Activated naive CD8-positive, alpha-beta T cell (primary cell): ENCODE results near the gene SRPRA.
"Not testable (repeated sequence)": the region's sequence is repeated elsewhere in the genome, so short reads cannot be mapped to it uniquely, and the experiment has no call there.

Experiments used
- H3K27ac Mint-ChIP-seq: one replicate; pipeline ENCODE4 v1.8.0; 2021; ENCODE audit warnings: mixed read lengths
- H3K27me3 Mint-ChIP-seq: one replicate; pipeline ENCODE4 v1.8.0; 2021; ENCODE audit warnings: mixed read lengths
- H3K36me3 Mint-ChIP-seq: one replicate; pipeline ENCODE4 v1.8.0; 2021; ENCODE audit warnings: mixed read lengths
- H3K4me1 Mint-ChIP-seq: one replicate; pipeline ENCODE4 v1.8.0; 2021; ENCODE audit warnings: low read depth, mixed read lengths
- H3K4me3 Mint-ChIP-seq: one replicate; pipeline ENCODE4 v1.8.0; 2021; ENCODE audit warnings: mild to moderate bottlenecking, mixed read lengths
- H3K9me3 Mint-ChIP-seq: one replicate; pipeline ENCODE4 v1.8.0; 2021; ENCODE audit warnings: low read depth, mixed read lengths

SRPRA gene

GRCh38 chr11:126267650-126268049 is 1.0 kb downstream of the SRPRA start:
- H3K27ac Mint-ChIP-seq: peak overlapping the region; percentile 95
- H3K4me3 Mint-ChIP-seq: peak overlapping the region; percentile 97
- H3K4me1 Mint-ChIP-seq: peaks cover 46% of the 10 kb centered on the region
- H3K27me3 Mint-ChIP-seq: no peaks in the 10 kb centered on the region
- peaks cover 5% of the 10 kb centered on the region for H3K36me3 Mint-ChIP-seq
- H3K9me3 Mint-ChIP-seq: no peaks in the 10 kb centered on the region

- H3K36me3 Mint-ChIP-seq: peaks cover 2% of the 10 kb centered on the region
- H3K4me1 Mint-ChIP-seq: peaks cover 36% of the 10 kb centered on the region
- H3K9me3 Mint-ChIP-seq: no peaks in the 10 kb centered on the region
- peak overlapping the region; percentile 23 for H3K4me3 Mint-ChIP-seq
- no peaks in the 10 kb centered on the region for H3K27me3 Mint-ChIP-seq
- H3K27ac Mint-ChIP-seq: peak overlapping the region; percentile 76
Measured at GRCh38 chr11:126265811-126266210, 2.9 kb downstream of the SRPRA start.

GRCh38 chr11:126263489-126263888 is 5.2 kb downstream of the SRPRA start:
- Mint-ChIP-seq H3K9me3 (no peaks in the 10 kb centered on the region), H3K27me3 (no peaks in the 10 kb centered on the region), H3K27ac (peak overlapping the region; percentile 41), H3K4me1 (peaks cover 20% of the 10 kb centered on the region), H3K36me3 (peaks cover 2% of the 10 kb centered on the region), H3K4me3 (no peak overlapping the region)

GRCh38 chr11:126262216-126262615 is 6.5 kb downstream of the SRPRA start:
- Mint-ChIP-seq H3K36me3 (peaks cover 2% of the 10 kb centered on the region), H3K9me3 (no peaks in the 10 kb centered on the region), H3K27me3 (no peaks in the 10 kb centered on the region), H3K4me3 (no peak overlapping the region), H3K4me1 (peaks cover 12% of the 10 kb centered on the region), H3K27ac (peak overlapping the region; percentile 61)

GRCh38 chr11:126257764-126258163 is 10.9 kb downstream of the SRPRA start:
- H3K4me3 Mint-ChIP-seq: no peak overlapping the region
- H3K36me3 Mint-ChIP-seq: no peaks in the 10 kb centered on the region
- no peak overlapping the region for H3K27ac Mint-ChIP-seq
- no peaks in the 10 kb centered on the region for H3K27me3 Mint-ChIP-seq
- H3K4me1 Mint-ChIP-seq: peaks cover 1% of the 10 kb centered on the region
- H3K9me3 Mint-ChIP-seq: no peaks in the 10 kb centered on the region

- no peaks in the 10 kb centered on the region for H3K27me3 Mint-ChIP-seq
- H3K4me3 Mint-ChIP-seq: no peak overlapping the region
- H3K4me1 Mint-ChIP-seq: peaks cover 1% of the 10 kb centered on the region
- H3K36me3 Mint-ChIP-seq: no peaks in the 10 kb centered on the region
- H3K9me3 Mint-ChIP-seq: no peaks in the 10 kb centered on the region
- H3K27ac Mint-ChIP-seq: peak overlapping the region; percentile 23
Measured at GRCh38 chr11:126257144-126257543, 11.6 kb downstream of the SRPRA start.

- H3K36me3 Mint-ChIP-seq: no peaks in the 10 kb centered on the region
- peak overlapping the region; percentile 36 for H3K27ac Mint-ChIP-seq
- no peaks in the 10 kb centered on the region for H3K27me3 Mint-ChIP-seq
- peaks cover under 1% of the 10 kb centered on the region for H3K4me1 Mint-ChIP-seq
- H3K4me3 Mint-ChIP-seq: no peak overlapping the region
- no peaks in the 10 kb centered on the region for H3K9me3 Mint-ChIP-seq
Measured at GRCh38 chr11:126256216-126256615, 12.5 kb downstream of the SRPRA start.

- H3K4me1 Mint-ChIP-seq, H3K4me3 Mint-ChIP-seq, H3K36me3 Mint-ChIP-seq, H3K27me3 Mint-ChIP-seq, H3K27ac Mint-ChIP-seq, H3K9me3 Mint-ChIP-seq: not testable (repeated sequence)
Measured at GRCh38 chr11:126255507-126255906, 13.2 kb downstream of the SRPRA start.

GRCh38 chr11:126254819-126255218 is 13.9 kb downstream of the SRPRA start:
- no peaks in the 10 kb centered on the region for H3K36me3 Mint-ChIP-seq
- no peak overlapping the region for H3K4me3 Mint-ChIP-seq
- H3K4me1 Mint-ChIP-seq: no peaks in the 10 kb centered on the region
- no peaks in the 10 kb centered on the region for H3K27me3 Mint-ChIP-seq
- no peak overlapping the region for H3K27ac Mint-ChIP-seq
- no peaks in the 10 kb centered on the region for H3K9me3 Mint-ChIP-seq

GRCh38 chr11:126253265-126253664 is 15.4 kb downstream of the SRPRA start:
- Mint-ChIP-seq H3K27ac (no peak overlapping the region), H3K9me3 (no peaks in the 10 kb centered on the region), H3K4me1 (no peaks in the 10 kb centered on the region)

GRCh38 chr11:126246636-126247035 is 22.1 kb downstream of the SRPRA start:
- Mint-ChIP-seq H3K9me3 (no peaks in the 10 kb centered on the region), H3K4me3 (no peak overlapping the region), H3K4me1 (no peaks in the 10 kb centered on the region), H3K27ac (no peak overlapping the region), H3K27me3 (no peaks in the 10 kb centered on the region), H3K36me3 (no peaks in the 10 kb centered on the region)

More at GRCh38 chr11:126253265-126253664, 15.4 kb downstream of the SRPRA start:
- H3K36me3 Mint-ChIP-seq: no peaks in the 10 kb centered on the region
- H3K27me3 Mint-ChIP-seq: no peaks in the 10 kb centered on the region
- H3K4me3 Mint-ChIP-seq: no peak overlapping the region

GRCh38 chr11:126233391-126233790 is 35.3 kb downstream of the SRPRA start:
- Mint-ChIP-seq H3K4me3 (no peak overlapping the region), H3K36me3 (peaks cover 6% of the 10 kb centered on the region), H3K27ac (no peak overlapping the region), H3K4me1 (no peaks in the 10 kb centered on the region), H3K27me3 (no peaks in the 10 kb centered on the region), H3K9me3 (no peaks in the 10 kb centered on the region)

- Mint-ChIP-seq H3K27ac (no peak overlapping the region), H3K4me3 (no peak overlapping the region), H3K27me3 (no peaks in the 10 kb centered on the region)
Measured at GRCh38 chr11:126232683-126233082, 36.0 kb downstream of the SRPRA start.

GRCh38 chr11:126231725-126232459 is 36.8 kb downstream of the SRPRA start:
- no peaks in the 10 kb centered on the region for H3K4me1 Mint-ChIP-seq
- no peaks in the 10 kb centered on the region for H3K27me3 Mint-ChIP-seq
- peaks cover 6% of the 10 kb centered on the region for H3K36me3 Mint-ChIP-seq
- H3K4me3 Mint-ChIP-seq: no peak overlapping the region
- no peaks in the 10 kb centered on the region for H3K9me3 Mint-ChIP-seq
- no peak overlapping the region for H3K27ac Mint-ChIP-seq

More at GRCh38 chr11:126232683-126233082, 36.0 kb downstream of the SRPRA start:
- Mint-ChIP-seq H3K4me1 (no peaks in the 10 kb centered on the region), H3K9me3 (no peaks in the 10 kb centered on the region), H3K36me3 (peaks cover 6% of the 10 kb centered on the region)

- Mint-ChIP-seq H3K27ac (no peak overlapping the region), H3K36me3 (peaks cover 2% of the 10 kb centered on the region), H3K4me1 (no peaks in the 10 kb centered on the region), H3K27me3 (no peaks in the 10 kb centered on the region), H3K9me3 (no peaks in the 10 kb centered on the region), H3K4me3 (no peak overlapping the region)
Measured at GRCh38 chr11:126229858-126230540, 38.7 kb downstream of the SRPRA start.
